Progenitor cell of endocrine pancreas (in vitro differentiated cells): ENCODE measurements around the gene TRPM2. TPM values are rescaled to one million over a fixed set of nuclear protein-coding genes. Genes with fewer than 3 reads are reported as not detected.

ENCODE experiments used
- DNase-seq: peaks from one replicate; pipeline ENCODE4 v3.0.0; 2021; ENCODE audit warnings: low spot score; ENCODE audit not compliant: unreplicated experiment
- H3K27ac Mint-ChIP-seq: 2 replicates; pipeline ENCODE4 v1.8.0; 2021; ENCODE audit warnings: mild to moderate bottlenecking, moderate library complexity, mixed read lengths
- H3K27me3 Mint-ChIP-seq: 2 replicates; pipeline ENCODE4 v1.8.0; 2021; ENCODE audit warnings: mixed read lengths
- H3K36me3 Mint-ChIP-seq: 2 replicates; pipeline ENCODE4 v1.8.0; 2022; ENCODE audit warnings: mixed read lengths; ENCODE audit not compliant: insufficient read depth
- H3K4me1 Mint-ChIP-seq: 2 replicates; pipeline ENCODE4 v1.8.0; 2021; ENCODE audit warnings: low read depth, mixed read lengths
- H3K4me3 Mint-ChIP-seq: 2 replicates; pipeline ENCODE4 v1.8.0; 2021; ENCODE audit warnings: low read depth, mild to moderate bottlenecking, moderate library complexity, mixed read lengths
- H3K9me3 Mint-ChIP-seq: 2 replicates; pipeline ENCODE4 v1.8.0; 2021; ENCODE audit warnings: low read depth, mixed read lengths
- CTCF ChIP-seq: fragments of 200-600 bp; sonication (generic); IDR thresholded peaks from one replicate; pipeline ENCODE4 v1.5.0; 2021; ENCODE audit warnings: antibody characterized with exemption, mild to moderate bottlenecking; ENCODE audit not compliant: unreplicated experiment
- total RNA-seq: library from RNA; stranded (reverse); gene quantifications from 2 replicates; pipeline ENCODE4 v1.2.1, GENCODE V29; 2021

TRPM2 gene
- total RNA-seq, 1 donor from 2014 or later, result 0.17 TPM

GRCh38 chr21:44464351-44464750 is 110.9 kb downstream of the TRPM2 start:
- H3K27ac Mint-ChIP-seq, result no peak overlapping the region
- no peaks in the 10 kb centered on the region for H3K9me3 Mint-ChIP-seq

GRCh38 chr21:44466351-44466954 is 113.0 kb downstream of the TRPM2 start:
- Mint-ChIP-seq H3K27ac (no peak overlapping the region), H3K4me1 (no peaks in the 10 kb centered on the region), H3K9me3 (no peaks in the 10 kb centered on the region), H3K36me3 (no peaks in the 10 kb centered on the region), H3K4me3 (no peak overlapping the region), H3K27me3 (no peaks in the 10 kb centered on the region)
- TF ChIP-seq CTCF, result no peak
- DNase-seq, result no peak

More at GRCh38 chr21:44464351-44464750, 110.9 kb downstream of the TRPM2 start:
- Mint-ChIP-seq H3K36me3 (no peaks in the 10 kb centered on the region), H3K4me1 (no peaks in the 10 kb centered on the region), H3K27me3 (no peaks in the 10 kb centered on the region), H3K4me3 (no peak overlapping the region)
- TF ChIP-seq CTCF, result no peak
- no peak for DNase-seq

GRCh38 chr21:44466996-44467858 is 113.8 kb downstream of the TRPM2 start:
- DNase-seq, result no peak
- no peaks in the 10 kb centered on the region for H3K9me3 Mint-ChIP-seq
- no peaks in the 10 kb centered on the region for H3K27me3 Mint-ChIP-seq
- H3K27ac Mint-ChIP-seq, result no peak overlapping the region
- no peak overlapping the region for H3K4me3 Mint-ChIP-seq
- no peak for TF ChIP-seq CTCF
- no peaks in the 10 kb centered on the region for H3K36me3 Mint-ChIP-seq
- H3K4me1 Mint-ChIP-seq, result no peaks in the 10 kb centered on the region

GRCh38 chr21:44467859-44468195 is 114.4 kb downstream of the TRPM2 start:
- H3K9me3 Mint-ChIP-seq, result no peaks in the 10 kb centered on the region
- H3K27ac Mint-ChIP-seq, result no peak overlapping the region
- H3K27me3 Mint-ChIP-seq, result no peaks in the 10 kb centered on the region
- no peaks in the 10 kb centered on the region for H3K36me3 Mint-ChIP-seq
- H3K4me1 Mint-ChIP-seq, result no peaks in the 10 kb centered on the region
- H3K4me3 Mint-ChIP-seq, result no peak overlapping the region
- TF ChIP-seq CTCF, result no peak
- no peak for DNase-seq

- no peaks in the 10 kb centered on the region for H3K27me3 Mint-ChIP-seq
- DNase-seq, result no peak
- H3K27ac Mint-ChIP-seq, result no peak overlapping the region
- no peaks in the 10 kb centered on the region for H3K9me3 Mint-ChIP-seq
- no peaks in the 10 kb centered on the region for H3K36me3 Mint-ChIP-seq
- H3K4me1 Mint-ChIP-seq, result no peaks in the 10 kb centered on the region
- no peak for TF ChIP-seq CTCF
- no peak overlapping the region for H3K4me3 Mint-ChIP-seq
Observed at GRCh38 chr21:44471341-44471740, 117.9 kb downstream of the TRPM2 start.
